ENCODE data around the gene CAPG. TPM values are rescaled to one million over a fixed set of nuclear protein-coding genes. Genes with fewer than 3 reads are reported as not detected.

CAPG gene
- total RNA-seq, 5 donors from 2014 or later (not counting 1 experiment from before 2014, with no cell fraction given) = 30.1 to 71.7 (median 41.2) TPM

DNA sequence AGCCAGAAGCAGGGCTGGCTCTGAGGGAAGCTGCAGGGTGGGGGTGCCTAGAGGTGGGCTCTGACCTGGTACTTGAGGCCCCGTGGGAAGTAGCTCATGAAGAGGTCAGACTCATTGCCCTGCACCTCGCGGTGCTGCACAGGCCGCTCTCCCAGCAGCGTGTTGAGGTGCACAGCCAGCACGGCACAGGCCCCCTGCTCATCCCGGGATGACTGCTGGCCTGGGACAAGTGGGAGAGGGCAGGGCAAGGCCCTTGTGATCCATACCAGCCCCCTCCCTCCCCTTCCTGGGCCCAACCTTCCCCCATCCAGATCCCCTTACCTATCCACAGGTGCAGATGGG is 8.7 kb downstream of the CAPG start:
- Mint-ChIP-seq H3K36me3 (peaks cover 32% of the 10 kb centered on the region), H3K4me1 (peaks cover 16 to 23% (median 19%) of the 10 kb centered on the region in 3 donors), H3K27me3 (no peaks in the 10 kb centered on the region), H3K9me3 (peaks cover 0 to 12% (median 4%) of the 10 kb centered on the region in 3 donors), H3K4me3 (no peak overlapping the region), H3K27ac (no peak overlapping the region)
- Histone ChIP-seq H3K27me3 (replicated peaks in 1 of 2; ENCODE audit: control insufficient read depth in 2 of 2, extremely low read depth in 1 of 2, insufficient read depth in 2 of 2, low read length in 1 of 2) (no peaks in the 10 kb centered on the region), H3K4me3 (ENCODE audit: control insufficient read depth in 1 of 2, extremely low read depth in 1 of 2, low read length in 1 of 2) (no peak overlapping the region), H3K9me3 (no peaks in the 10 kb centered on the region), H3K4me1 (ENCODE audit: control insufficient read depth in 1 of 2, extremely low read depth in 1 of 2, insufficient read depth in 2 of 2, low read length in 2 of 2) (peaks cover 8 to 16% of the 10 kb centered on the region in 2 experiments), H3K27ac (ENCODE audit: low read length) (no peak overlapping the region), H3K36me3 (ENCODE audit: control insufficient read depth in 2 of 2, extremely low read depth in 1 of 2, insufficient read depth in 1 of 2, low read length in 1 of 2) (peaks cover 6 to 9% of the 10 kb centered on the region in 2 donors)
- ChIA-PET CTCF (no interaction called here), POLR2A (interaction anchor here in 1 of 2 donors (0.6 kb wide), 1 partner anchor 220 kb away, joined by 5 read pairs; no protein-coding TSS in a partner anchor)
- 97% methylated on average over 5 of the region's 7 CpGs for WGBS (ENCODE audit: insufficient coverage)
- DNase-seq = no peak
- ATAC-seq (replicated peaks in 1 of 4) = no peak

DNA sequence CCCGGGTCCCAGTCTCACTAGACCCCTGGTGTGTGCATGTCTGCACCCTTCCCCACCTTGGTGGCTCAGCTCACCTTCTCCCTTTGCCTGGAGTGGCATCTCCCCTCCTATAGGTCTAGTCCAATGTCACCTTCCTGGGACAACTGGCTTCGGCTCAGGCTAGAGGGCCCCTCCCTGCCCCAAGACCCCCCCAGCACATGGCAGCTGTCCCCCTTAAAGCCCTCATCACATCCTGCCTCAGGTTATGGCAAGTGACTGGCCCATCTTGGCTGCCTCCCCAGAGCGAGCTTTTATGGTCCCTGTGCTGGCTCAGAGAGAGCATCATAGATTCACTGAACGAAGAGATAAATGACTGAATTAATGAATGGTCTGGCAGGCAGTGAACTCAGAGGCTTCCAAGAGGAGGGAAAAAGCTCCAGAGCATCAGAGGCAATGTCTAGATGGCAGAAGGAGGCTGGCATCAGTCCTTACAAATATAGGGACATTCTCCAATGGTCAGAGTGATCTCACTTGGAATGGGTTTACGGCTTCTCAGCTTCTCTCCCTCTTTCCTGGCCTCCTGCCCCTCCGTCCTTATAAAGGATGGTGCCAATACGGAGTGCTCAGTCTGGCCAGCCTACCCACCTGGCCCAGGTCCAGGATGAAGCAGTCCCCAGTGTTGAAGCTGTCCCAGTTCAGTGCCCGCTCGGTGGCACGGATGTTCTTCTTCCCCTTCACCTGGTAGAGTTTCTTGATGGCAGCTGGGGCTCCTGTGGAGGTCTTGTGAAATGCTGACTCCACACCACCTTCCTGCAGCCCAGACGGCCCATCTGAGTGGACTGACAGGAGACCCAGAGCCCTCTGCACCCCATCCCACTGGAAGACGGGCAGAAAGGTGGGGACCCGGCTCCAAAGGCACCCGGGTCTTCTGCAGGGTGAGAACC is 9.4 kb downstream of the CAPG start:
- ATAC-seq (replicated peaks in 1 of 4) (no peak), DNase-seq (no peak)
- WGBS (ENCODE audit: insufficient coverage) = 86% methylated on average over 4 of the region's 14 CpGs
- Mint-ChIP-seq H3K4me3 (no peak overlapping the region), H3K36me3 (peaks cover 34% of the 10 kb centered on the region), H3K27ac (peak overlapping the region in 1 of 2 donors; percentile 34), H3K4me1 (peaks cover 10 to 16% (median 13%) of the 10 kb centered on the region in 3 donors), H3K27me3 (no peaks in the 10 kb centered on the region), H3K9me3 (peaks cover 0 to 12% (median 4%) of the 10 kb centered on the region in 3 donors)
- H3K4me3 ChIP-seq (ENCODE audit: control insufficient read depth in 1 of 2, extremely low read depth in 1 of 2, low read length in 1 of 2) = no peak overlapping the region
- H3K4me1 ChIP-seq (ENCODE audit: control insufficient read depth in 1 of 2, extremely low read depth in 1 of 2, insufficient read depth in 2 of 2, low read length in 2 of 2) = peaks cover 6 to 10% of the 10 kb centered on the region in 2 experiments
- ChIA-PET CTCF (interaction anchor here in 1 of 2 donors (0.5 to 0.7 kb wide), 2 partner anchors 17 to 159 kb away, joined by 3 to 6 read pairs; no protein-coding TSS in a partner anchor), POLR2A (interaction anchor here in 1 of 2 donors (0.5 kb wide), 1 partner anchor 210 kb away, joined by 4 read pairs; no protein-coding TSS in a partner anchor)
- no peak overlapping the region for H3K27ac ChIP-seq (ENCODE audit: low read length)
- no peaks in the 10 kb centered on the region for H3K27me3 ChIP-seq (replicated peaks in 1 of 2; ENCODE audit: control insufficient read depth in 2 of 2, extremely low read depth in 1 of 2, insufficient read depth in 2 of 2, low read length in 1 of 2)
- H3K36me3 ChIP-seq (ENCODE audit: control insufficient read depth in 2 of 2, extremely low read depth in 1 of 2, insufficient read depth in 1 of 2, low read length in 1 of 2) = peaks cover 6 to 9% of the 10 kb centered on the region in 2 donors
- no peaks in the 10 kb centered on the region for H3K9me3 ChIP-seq

DNA sequence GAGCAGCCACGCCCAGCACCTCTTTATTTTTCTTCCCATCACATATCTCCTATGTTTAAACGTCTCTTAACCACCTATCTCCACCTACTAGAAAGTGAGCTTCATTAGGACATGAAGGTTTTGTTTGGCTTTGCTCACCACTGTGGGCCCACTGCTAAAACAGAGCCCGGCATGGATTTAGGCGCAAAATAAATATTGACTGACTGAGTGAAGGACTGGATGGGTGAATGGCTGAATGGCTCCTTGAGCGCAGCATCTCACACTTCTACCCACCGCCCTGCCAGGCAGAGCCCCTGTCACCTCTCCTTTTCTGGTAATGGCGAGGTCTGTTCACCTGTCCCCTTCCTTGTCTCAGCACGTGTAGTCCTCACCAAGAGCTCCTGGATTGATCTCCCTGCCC is 10.1 kb downstream of the CAPG start:
- Mint-ChIP-seq H3K36me3 (peaks cover 34% of the 10 kb centered on the region), H3K9me3 (peaks cover 0 to 12% (median 4%) of the 10 kb centered on the region in 3 donors), H3K27ac (peak overlapping the region in 1 of 2 donors; percentile 34), H3K27me3 (no peaks in the 10 kb centered on the region), H3K4me3 (no peak overlapping the region), H3K4me1 (peaks cover 2 to 9% (median 5%) of the 10 kb centered on the region in 3 donors)
- DNase-seq = no peak
- no peak for ATAC-seq (replicated peaks in 1 of 4)
- Histone ChIP-seq H3K4me1 (ENCODE audit: control insufficient read depth in 1 of 2, extremely low read depth in 1 of 2, insufficient read depth in 2 of 2, low read length in 2 of 2) (peaks cover 0 to 2% of the 10 kb centered on the region in 2 experiments), H3K36me3 (ENCODE audit: control insufficient read depth in 2 of 2, extremely low read depth in 1 of 2, insufficient read depth in 1 of 2, low read length in 1 of 2) (peaks cover 6 to 9% of the 10 kb centered on the region in 2 donors), H3K4me3 (ENCODE audit: control insufficient read depth in 1 of 2, extremely low read depth in 1 of 2, low read length in 1 of 2) (no peak overlapping the region), H3K27ac (ENCODE audit: low read length) (no peak overlapping the region), H3K9me3 (no peaks in the 10 kb centered on the region), H3K27me3 (replicated peaks in 1 of 2; ENCODE audit: control insufficient read depth in 2 of 2, extremely low read depth in 1 of 2, insufficient read depth in 2 of 2, low read length in 1 of 2) (no peaks in the 10 kb centered on the region)
- ChIA-PET CTCF (interaction anchor here in 1 of 2 donors (0.5 kb wide), 1 partner anchor 160 kb away, joined by 3 read pairs; no protein-coding TSS in a partner anchor), POLR2A (interaction anchor here in 1 of 2 donors (0.5 kb wide), 1 partner anchor 211 kb away, joined by 4 read pairs; no protein-coding TSS in a partner anchor)
- WGBS (ENCODE audit: insufficient coverage) = 90% methylated on average over 3 of the region's 8 CpGs

DNA sequence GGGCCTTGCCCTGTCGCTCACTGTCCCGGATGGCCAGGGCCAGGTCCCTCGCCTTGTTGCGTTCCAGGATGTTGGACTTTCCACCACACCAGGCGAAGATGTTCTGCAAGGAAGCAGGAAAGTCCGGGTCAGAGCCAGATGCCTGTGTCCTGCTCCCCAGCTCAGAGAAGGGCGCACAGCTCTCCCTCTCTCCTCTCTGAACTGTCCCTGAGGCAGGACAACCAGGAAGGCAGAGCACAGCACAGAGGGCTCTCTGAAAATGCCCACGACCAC is 11.0 kb downstream of the CAPG start:
- Mint-ChIP-seq H3K36me3 (peaks cover 34% of the 10 kb centered on the region), H3K27ac (peak overlapping the region in 1 of 2 donors; percentile 31), H3K27me3 (no peaks in the 10 kb centered on the region), H3K4me1 (peaks cover 0 to 6% (median 3%) of the 10 kb centered on the region in 3 donors), H3K9me3 (peaks cover 0 to 10% (median 4%) of the 10 kb centered on the region in 3 donors), H3K4me3 (no peak overlapping the region)
- peaks cover 6 to 9% of the 10 kb centered on the region in 2 donors for H3K36me3 ChIP-seq (ENCODE audit: control insufficient read depth in 2 of 2, extremely low read depth in 1 of 2, insufficient read depth in 1 of 2, low read length in 1 of 2)
- WGBS (ENCODE audit: insufficient coverage) = 95% methylated on average over 7 of the region's 8 CpGs
- H3K4me3 ChIP-seq (ENCODE audit: control insufficient read depth in 1 of 2, extremely low read depth in 1 of 2, low read length in 1 of 2) = no peak overlapping the region
- H3K27ac ChIP-seq (ENCODE audit: low read length) = no peak overlapping the region
- ChIA-PET CTCF (no interaction called here), POLR2A (no interaction called here)
- H3K4me1 ChIP-seq (ENCODE audit: control insufficient read depth in 1 of 2, extremely low read depth in 1 of 2, insufficient read depth in 2 of 2, low read length in 2 of 2) = no peaks in the 10 kb centered on the region
- H3K9me3 ChIP-seq = no peaks in the 10 kb centered on the region
- DNase-seq (no peak), ATAC-seq (replicated peaks in 1 of 4) (no peak)
- no peaks in the 10 kb centered on the region for H3K27me3 ChIP-seq (replicated peaks in 1 of 2; ENCODE audit: control insufficient read depth in 2 of 2, extremely low read depth in 1 of 2, insufficient read depth in 2 of 2, low read length in 1 of 2)

DNA sequence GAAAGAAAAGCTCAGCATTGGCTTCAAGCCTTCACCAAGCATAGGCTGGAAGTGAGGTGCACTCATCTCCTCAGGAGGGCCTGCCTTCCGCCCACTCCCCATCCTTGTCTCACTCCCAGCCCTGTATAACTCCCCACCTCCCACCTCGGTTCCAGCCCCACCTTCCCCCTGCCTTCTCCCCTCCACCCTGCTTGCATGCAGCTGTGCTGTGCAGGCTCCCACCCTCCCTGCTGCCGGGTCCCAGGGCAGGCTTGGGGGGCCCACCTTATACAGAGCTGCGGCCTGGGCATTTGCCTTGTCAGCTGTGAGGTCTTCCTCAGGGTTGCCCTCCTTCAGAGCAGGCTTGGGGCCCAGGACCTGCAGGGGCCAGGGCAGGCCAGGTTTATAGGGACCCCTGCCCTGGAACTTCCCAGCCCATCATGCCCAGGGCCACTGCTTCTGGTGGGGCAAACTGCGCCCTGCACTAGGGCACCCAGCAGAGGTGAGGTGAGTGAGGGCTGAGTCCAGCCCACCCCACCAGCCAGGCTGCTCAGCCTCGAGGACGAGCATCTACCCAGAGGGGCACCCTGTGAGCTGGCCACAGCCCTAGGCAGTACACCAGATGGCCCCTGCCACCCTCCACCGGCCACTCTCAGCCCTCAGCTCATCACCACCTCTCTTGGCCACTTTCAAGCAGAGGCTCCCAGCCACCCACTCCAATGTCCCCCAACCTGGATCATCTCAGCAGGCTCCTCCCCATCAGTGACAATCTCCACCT is 11.6 kb downstream of the CAPG start:
- H3K27ac ChIP-seq (ENCODE audit: low read length) = no peak overlapping the region
- ATAC-seq (replicated peaks in 1 of 4) (peak in 1 of 4 experiments; percentile 19), DNase-seq (no peak)
- Mint-ChIP-seq H3K9me3 (peaks cover 0 to 5% (median 2%) of the 10 kb centered on the region in 3 donors), H3K4me1 (peaks cover 0 to 6% (median 5%) of the 10 kb centered on the region in 3 donors), H3K27me3 (no peaks in the 10 kb centered on the region), H3K36me3 (peaks cover 34% of the 10 kb centered on the region), H3K4me3 (no peak overlapping the region), H3K27ac (peak overlapping the region in 1 of 2 donors; percentile 31)
- no peaks in the 10 kb centered on the region for H3K27me3 ChIP-seq (replicated peaks in 1 of 2; ENCODE audit: control insufficient read depth in 2 of 2, extremely low read depth in 1 of 2, insufficient read depth in 2 of 2, low read length in 1 of 2)
- no peak overlapping the region for H3K4me3 ChIP-seq (ENCODE audit: control insufficient read depth in 1 of 2, extremely low read depth in 1 of 2, low read length in 1 of 2)
- 94% methylated on average over 8 of the region's 8 CpGs for WGBS (ENCODE audit: insufficient coverage)
- CTCF ChIA-PET = no interaction called here
- H3K9me3 ChIP-seq = no peaks in the 10 kb centered on the region
- peaks cover 6 to 9% of the 10 kb centered on the region in 2 donors for H3K36me3 ChIP-seq (ENCODE audit: control insufficient read depth in 2 of 2, extremely low read depth in 1 of 2, insufficient read depth in 1 of 2, low read length in 1 of 2)
- H3K4me1 ChIP-seq (ENCODE audit: control insufficient read depth in 1 of 2, extremely low read depth in 1 of 2, insufficient read depth in 2 of 2, low read length in 2 of 2) = no peaks in the 10 kb centered on the region
- POLR2A ChIA-PET = no interaction called here

DNA sequence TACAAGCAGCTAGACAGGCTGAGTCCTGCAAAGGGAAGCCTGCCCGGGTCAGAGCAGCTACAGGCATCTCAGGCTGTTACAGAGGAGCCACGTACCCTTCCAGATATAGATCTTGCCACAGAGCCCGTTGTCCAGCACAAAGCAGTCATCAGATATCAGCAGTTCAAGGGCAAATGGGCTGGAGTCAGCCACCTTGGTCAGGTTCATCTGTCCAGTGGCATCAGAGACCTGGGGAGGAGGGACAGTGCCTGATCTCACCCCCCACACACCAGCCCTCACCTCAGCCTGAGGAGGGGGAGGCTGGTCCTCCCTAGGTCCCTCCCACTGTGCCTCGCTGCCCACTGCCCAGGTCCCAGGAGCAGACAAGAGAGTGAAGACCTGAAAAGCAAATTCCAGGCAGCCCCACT is 12.2 kb downstream of the CAPG start:
- no peak overlapping the region for H3K27ac Mint-ChIP-seq

More for the DNA sequence above, 12.2 kb downstream of the CAPG start:
- Histone ChIP-seq H3K36me3 (ENCODE audit: control insufficient read depth in 2 of 2, extremely low read depth in 1 of 2, insufficient read depth in 1 of 2, low read length in 1 of 2) (peaks cover 6 to 9% of the 10 kb centered on the region in 2 donors), H3K4me1 (ENCODE audit: control insufficient read depth in 1 of 2, extremely low read depth in 1 of 2, insufficient read depth in 2 of 2, low read length in 2 of 2) (no peaks in the 10 kb centered on the region), H3K27ac (ENCODE audit: low read length) (no peak overlapping the region), H3K27me3 (replicated peaks in 1 of 2; ENCODE audit: control insufficient read depth in 2 of 2, extremely low read depth in 1 of 2, insufficient read depth in 2 of 2, low read length in 1 of 2) (no peaks in the 10 kb centered on the region), H3K9me3 (no peaks in the 10 kb centered on the region), H3K4me3 (ENCODE audit: control insufficient read depth in 1 of 2, extremely low read depth in 1 of 2, low read length in 1 of 2) (no peak overlapping the region)
- H3K4me1 Mint-ChIP-seq = peaks cover 0 to 9% (median 6%) of the 10 kb centered on the region in 3 donors
- 83% methylated on average over 1 of the region's 4 CpGs for WGBS (ENCODE audit: insufficient coverage)
- peaks cover 0 to under 1% (median 0%) of the 10 kb centered on the region in 3 donors for H3K9me3 Mint-ChIP-seq
- ATAC-seq (replicated peaks in 1 of 4) (no peak), DNase-seq (no peak)
- POLR2A ChIA-PET = no interaction called here
- H3K36me3 Mint-ChIP-seq = peaks cover 31% of the 10 kb centered on the region
- no peak overlapping the region for H3K4me3 Mint-ChIP-seq
- CTCF ChIA-PET = no interaction called here
- H3K27me3 Mint-ChIP-seq = no peaks in the 10 kb centered on the region
